ENCODE results near the gene ARHGEF7.

Gene ARHGEF7

GRCh38 chr13:111201304-111201940, 86.3 kb downstream of the ARHGEF7 start:
- DNase-seq (ENCODE audit: low read depth), result no peak

- DNase-seq (ENCODE audit: low read depth), result no peak
These were observed 87.1 kb downstream of the ARHGEF7 start for GRCh38 chr13:111202156-111202621.

GRCh38 chr13:111202745-111203144, 87.6 kb downstream of the ARHGEF7 start:
- no peak for DNase-seq (ENCODE audit: low read depth)

GRCh38 chr13:111203736-111204389, 88.8 kb downstream of the ARHGEF7 start:
- no peak for DNase-seq (ENCODE audit: low read depth)

GRCh38 chr13:111204438-111205177, 89.5 kb downstream of the ARHGEF7 start:
- DNase-seq (ENCODE audit: low read depth), result no peak

GRCh38 chr13:111206148-111206547, 91.0 kb downstream of the ARHGEF7 start:
- DNase-seq (ENCODE audit: low read depth), result no peak

GRCh38 chr13:111209613-111210012, 94.5 kb downstream of the ARHGEF7 start:
- DNase-seq (ENCODE audit: low read depth), result no peak

GRCh38 chr13:111210091-111210490, 95.0 kb downstream of the ARHGEF7 start:
- no peak for DNase-seq (ENCODE audit: low read depth)

- peak; percentile 53 for DNase-seq (ENCODE audit: low read depth)
These were observed 95.7 kb downstream of the ARHGEF7 start for GRCh38 chr13:111210544-111211469.

GRCh38 chr13:111211789-111212516, 96.8 kb downstream of the ARHGEF7 start:
- DNase-seq (ENCODE audit: low read depth), result no peak

GRCh38 chr13:111212517-111212873, 97.4 kb downstream of the ARHGEF7 start:
- no peak for DNase-seq (ENCODE audit: low read depth)

- no peak for DNase-seq (ENCODE audit: low read depth)
These were observed 99.0 kb downstream of the ARHGEF7 start for GRCh38 chr13:111213964-111214726.

GRCh38 chr13:111215081-111216047, 100.3 kb downstream of the ARHGEF7 start:
- no peak for DNase-seq (ENCODE audit: low read depth)

- no peak for DNase-seq (ENCODE audit: low read depth)
These were observed 101.3 kb downstream of the ARHGEF7 start for GRCh38 chr13:111216166-111216960.

- DNase-seq (ENCODE audit: low read depth), result no peak
These were observed 102.5 kb downstream of the ARHGEF7 start for GRCh38 chr13:111217641-111218040.

- no peak for DNase-seq (ENCODE audit: low read depth)
These were observed 104.2 kb downstream of the ARHGEF7 start for GRCh38 chr13:111219280-111219679.

GRCh38 chr13:111219950-111220349, 104.8 kb downstream of the ARHGEF7 start:
- DNase-seq (ENCODE audit: low read depth), result no peak

GRCh38 chr13:111225166-111225565, 110.1 kb downstream of the ARHGEF7 start:
- no peak for DNase-seq (ENCODE audit: low read depth)

All from HS-27A (cell line).